Mesothelial cell of epicardium (in vitro differentiated cells): ENCODE results near the gene SMIM10L1. TPM values are rescaled to one million over a fixed set of nuclear protein-coding genes. Genes with fewer than 3 reads are reported as not detected.

ENCODE experiments used
- DNase-seq, 2 experiments: peaks; one replicate each; pipeline ENCODE4 v3.0.0; 2021; ENCODE audit warnings: low spot score in 2 of 2; ENCODE audit not compliant: unreplicated experiment in 2 of 2
- H3K27ac Mint-ChIP-seq: 2 replicates; pipeline ENCODE4 v1.8.0; 2021; ENCODE audit warnings: mixed read lengths
- H3K27me3 Mint-ChIP-seq: 2 replicates; pipeline ENCODE4 v1.8.0; 2021; ENCODE audit warnings: low read depth, mixed read lengths
- H3K36me3 Mint-ChIP-seq: 2 replicates; pipeline ENCODE4 v1.8.0; 2021; ENCODE audit warnings: mixed read lengths
- H3K4me1 Mint-ChIP-seq: 2 replicates; pipeline ENCODE4 v1.8.0; 2021; ENCODE audit warnings: mixed read lengths
- H3K4me3 Mint-ChIP-seq: 2 replicates; pipeline ENCODE4 v1.8.0; 2021; ENCODE audit warnings: mild to moderate bottlenecking, moderate library complexity, mixed read lengths
- H3K9me3 Mint-ChIP-seq: 2 replicates; pipeline ENCODE4 v1.8.0; 2021; ENCODE audit warnings: mixed read lengths
- total RNA-seq: library from RNA; stranded (reverse); gene quantifications from 3 replicates; pipeline ENCODE4 v1.2.1, GENCODE V29; 2021
- TF ChIP-seq, protein P1 (sequence below): fragments of 200-600 bp; sonication (generic); IDR thresholded peaks from one replicate; pipeline ENCODE4 v1.5.0; 2021; ENCODE audit warnings: antibody characterized with exemption; ENCODE audit not compliant: unreplicated experiment

Gene SMIM10L1
- total RNA-seq, 1 donor from 2014 or later = 12.6 TPM

DNA sequence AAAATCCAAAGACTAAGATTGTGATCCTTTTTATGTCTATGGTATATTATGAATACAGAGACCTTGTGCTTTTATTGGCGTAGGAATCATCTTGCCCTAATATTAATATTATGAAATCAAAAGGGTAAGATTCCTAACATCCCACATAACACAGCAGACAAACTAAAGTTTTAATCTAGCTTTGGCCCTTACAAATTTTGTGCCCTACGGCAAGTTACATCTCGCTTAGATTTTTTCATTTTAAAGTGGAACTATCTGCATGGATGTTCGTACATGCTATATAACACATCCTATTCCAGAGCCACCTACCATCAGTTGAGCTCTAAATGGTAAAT, 217 bp upstream of the SMIM10L1 start:
- H3K36me3 Mint-ChIP-seq = peaks cover 6% of the 10 kb centered on the region
- H3K4me3 Mint-ChIP-seq = peak overlapping the region; percentile 98
- no peak for DNase-seq

DNA sequence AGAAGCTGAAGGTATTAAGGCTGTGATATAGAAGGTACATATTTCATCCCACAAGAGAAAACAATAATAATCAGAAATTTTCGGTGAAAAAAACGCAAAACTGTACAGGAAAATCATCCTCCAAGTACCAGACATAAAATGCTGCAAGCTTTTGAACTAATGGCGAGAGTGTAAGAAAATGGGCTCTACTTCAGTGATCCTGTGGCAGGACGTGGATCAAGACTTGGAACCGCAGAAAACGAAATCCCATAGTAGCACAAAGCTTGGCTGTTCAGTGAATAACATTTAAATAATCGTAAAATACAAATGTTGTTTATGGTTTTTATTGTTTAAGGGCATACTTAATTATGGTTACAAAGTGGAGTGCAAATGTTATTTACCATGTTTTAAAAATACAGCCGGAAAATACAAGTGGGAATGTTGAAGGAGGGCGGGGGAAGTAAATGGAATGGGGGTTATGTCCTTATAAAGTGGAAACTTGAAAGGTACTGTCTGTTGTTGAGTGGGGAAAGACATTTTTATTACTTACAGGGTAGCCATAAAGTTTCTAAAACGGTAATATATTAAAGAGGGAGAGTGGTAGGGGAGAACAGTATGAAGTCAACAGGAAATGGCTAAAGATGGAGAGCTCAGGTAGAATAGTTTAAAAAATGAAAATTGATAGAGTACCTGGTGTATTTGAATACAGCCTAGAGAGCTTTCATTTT, 1.1 kb downstream of the SMIM10L1 start:
- Mint-ChIP-seq H3K27me3 (no peaks in the 10 kb centered on the region), H3K36me3 (peaks cover 7% of the 10 kb centered on the region), H3K9me3 (no peaks in the 10 kb centered on the region), H3K4me1 (peaks cover 42% of the 10 kb centered on the region), H3K27ac (peak overlapping the region; percentile 100), H3K4me3 (peak overlapping the region; percentile 98)
- TF ChIP-seq, protein P1, sequence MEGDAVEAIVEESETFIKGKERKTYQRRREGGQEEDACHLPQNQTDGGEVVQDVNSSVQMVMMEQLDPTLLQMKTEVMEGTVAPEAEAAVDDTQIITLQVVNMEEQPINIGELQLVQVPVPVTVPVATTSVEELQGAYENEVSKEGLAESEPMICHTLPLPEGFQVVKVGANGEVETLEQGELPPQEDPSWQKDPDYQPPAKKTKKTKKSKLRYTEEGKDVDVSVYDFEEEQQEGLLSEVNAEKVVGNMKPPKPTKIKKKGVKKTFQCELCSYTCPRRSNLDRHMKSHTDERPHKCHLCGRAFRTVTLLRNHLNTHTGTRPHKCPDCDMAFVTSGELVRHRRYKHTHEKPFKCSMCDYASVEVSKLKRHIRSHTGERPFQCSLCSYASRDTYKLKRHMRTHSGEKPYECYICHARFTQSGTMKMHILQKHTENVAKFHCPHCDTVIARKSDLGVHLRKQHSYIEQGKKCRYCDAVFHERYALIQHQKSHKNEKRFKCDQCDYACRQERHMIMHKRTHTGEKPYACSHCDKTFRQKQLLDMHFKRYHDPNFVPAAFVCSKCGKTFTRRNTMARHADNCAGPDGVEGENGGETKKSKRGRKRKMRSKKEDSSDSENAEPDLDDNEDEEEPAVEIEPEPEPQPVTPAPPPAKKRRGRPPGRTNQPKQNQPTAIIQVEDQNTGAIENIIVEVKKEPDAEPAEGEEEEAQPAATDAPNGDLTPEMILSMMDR = no peak
- DNase-seq = no peak

More for the DNA sequence above, 217 bp upstream of the SMIM10L1 start:
- Mint-ChIP-seq H3K9me3 (no peaks in the 10 kb centered on the region), H3K27me3 (no peaks in the 10 kb centered on the region), H3K27ac (peak overlapping the region; percentile 95), H3K4me1 (peaks cover 42% of the 10 kb centered on the region)
- TF ChIP-seq, protein P1 = no peak

DNA sequence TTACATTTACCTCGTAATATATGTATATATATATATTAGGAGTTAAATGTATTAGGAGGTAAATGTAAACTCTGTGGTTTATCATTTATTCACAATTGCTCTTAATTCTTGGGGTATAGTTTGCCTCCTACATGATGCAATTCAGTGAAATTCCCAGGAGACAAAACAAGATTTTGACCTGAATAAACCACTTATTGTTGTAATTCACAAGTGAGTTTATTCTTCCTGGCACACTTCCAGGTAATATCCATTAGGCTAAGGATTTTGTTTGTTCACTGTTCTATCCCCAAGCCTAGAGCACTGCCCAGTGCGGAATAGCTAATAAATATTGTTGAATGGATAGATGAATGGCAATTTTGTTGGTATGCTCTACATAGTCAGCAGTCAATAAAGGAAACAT, 3.0 kb downstream of the SMIM10L1 start:
- TF ChIP-seq, protein P1 = no peak
- no peaks in the 10 kb centered on the region for H3K27me3 Mint-ChIP-seq
- no peak overlapping the region for H3K27ac Mint-ChIP-seq
- H3K9me3 Mint-ChIP-seq = no peaks in the 10 kb centered on the region
- DNase-seq = no peak
- H3K36me3 Mint-ChIP-seq = peaks cover 7% of the 10 kb centered on the region
- peaks cover 32% of the 10 kb centered on the region for H3K4me1 Mint-ChIP-seq
- H3K4me3 Mint-ChIP-seq = no peak overlapping the region

DNA sequence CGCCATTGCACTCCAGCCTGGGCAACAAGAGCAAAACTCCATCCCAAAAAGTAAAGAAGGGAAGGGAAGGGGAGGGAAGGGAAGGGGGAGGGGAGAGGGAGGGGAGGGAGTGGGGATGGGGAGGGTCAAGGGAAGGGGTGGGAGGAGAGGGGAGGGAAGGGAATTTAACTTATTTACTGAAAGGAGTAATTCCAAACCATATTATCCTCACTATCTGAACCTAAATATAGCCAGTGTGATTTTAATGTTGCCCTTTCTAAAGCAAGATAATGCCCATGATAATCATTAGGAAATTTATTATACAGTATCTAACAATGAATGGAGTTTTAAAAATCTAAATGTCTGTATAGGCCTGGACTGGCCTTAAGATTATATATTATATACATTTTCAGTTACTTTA, 7.3 kb downstream of the SMIM10L1 start:
- Mint-ChIP-seq H3K36me3 (peaks cover 7% of the 10 kb centered on the region), H3K27ac (no peak overlapping the region), H3K4me1 (peaks cover 13% of the 10 kb centered on the region), H3K27me3 (no peaks in the 10 kb centered on the region), H3K4me3 (no peak overlapping the region), H3K9me3 (no peaks in the 10 kb centered on the region)
- DNase-seq = no peak
- TF ChIP-seq, protein P1 = no peak

DNA sequence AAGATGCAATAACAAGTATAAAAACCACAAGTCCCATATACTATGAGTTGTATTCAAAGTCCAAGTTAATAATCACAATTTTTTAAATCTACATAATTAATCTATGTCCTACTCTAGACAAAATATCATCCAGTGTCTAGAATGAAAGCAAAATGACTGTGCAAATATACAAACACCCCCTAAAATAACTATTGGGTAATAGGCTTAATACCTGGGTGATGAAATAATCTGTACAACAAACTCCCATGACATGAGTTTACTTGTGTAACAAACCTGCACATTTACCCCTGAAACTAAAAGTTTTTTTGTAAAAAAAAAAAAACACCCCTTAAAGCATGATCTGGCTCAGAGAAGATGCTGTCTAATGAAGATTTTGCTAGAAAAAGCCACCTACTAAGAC, 11.5 kb downstream of the SMIM10L1 start:
- TF ChIP-seq, protein P1 = no peak
- Mint-ChIP-seq H3K27ac (no peak overlapping the region), H3K36me3 (no peaks in the 10 kb centered on the region), H3K9me3 (no peaks in the 10 kb centered on the region), H3K27me3 (peaks cover 1% of the 10 kb centered on the region), H3K4me3 (no peak overlapping the region), H3K4me1 (peaks cover 6% of the 10 kb centered on the region)
- no peak for DNase-seq

DNA sequence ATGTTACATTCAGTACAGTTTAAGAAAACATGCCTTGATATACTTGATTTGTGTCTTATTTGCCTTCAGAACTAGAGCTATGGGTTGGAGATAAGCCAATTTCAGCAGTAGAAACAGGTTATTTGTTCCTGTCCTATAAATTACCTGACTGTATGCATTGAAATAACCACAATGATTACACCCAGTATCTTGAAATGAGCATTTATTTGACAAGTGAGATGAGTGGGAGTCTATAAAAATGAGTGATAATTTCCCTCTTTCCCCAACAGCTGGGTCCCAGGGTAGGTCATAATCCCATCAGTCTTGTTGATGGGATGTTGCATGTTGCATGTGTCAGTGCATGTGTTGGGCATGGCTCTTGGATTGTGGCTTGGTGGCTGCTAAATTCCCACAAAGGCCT, 12.0 kb downstream of the SMIM10L1 start:
- no peak overlapping the region for H3K27ac Mint-ChIP-seq
- no peaks in the 10 kb centered on the region for H3K9me3 Mint-ChIP-seq
- peaks cover 6% of the 10 kb centered on the region for H3K4me1 Mint-ChIP-seq
- no peak overlapping the region for H3K4me3 Mint-ChIP-seq
- TF ChIP-seq, protein P1 = no peak
- peaks cover 1% of the 10 kb centered on the region for H3K27me3 Mint-ChIP-seq
- DNase-seq = no peak
- H3K36me3 Mint-ChIP-seq = no peaks in the 10 kb centered on the region
